NCI-H2196 treated with DMSO at 0.1 percent for 48 hours (cell line): ENCODE measurements around the gene HCN3.

Experiments
- DNase-seq: peaks from one replicate; lab custom pipeline; 2025; ENCODE audit not compliant: unreplicated experiment; lab: John Stamatoyannopoulos, UW

The HCN3 gene

DNA sequence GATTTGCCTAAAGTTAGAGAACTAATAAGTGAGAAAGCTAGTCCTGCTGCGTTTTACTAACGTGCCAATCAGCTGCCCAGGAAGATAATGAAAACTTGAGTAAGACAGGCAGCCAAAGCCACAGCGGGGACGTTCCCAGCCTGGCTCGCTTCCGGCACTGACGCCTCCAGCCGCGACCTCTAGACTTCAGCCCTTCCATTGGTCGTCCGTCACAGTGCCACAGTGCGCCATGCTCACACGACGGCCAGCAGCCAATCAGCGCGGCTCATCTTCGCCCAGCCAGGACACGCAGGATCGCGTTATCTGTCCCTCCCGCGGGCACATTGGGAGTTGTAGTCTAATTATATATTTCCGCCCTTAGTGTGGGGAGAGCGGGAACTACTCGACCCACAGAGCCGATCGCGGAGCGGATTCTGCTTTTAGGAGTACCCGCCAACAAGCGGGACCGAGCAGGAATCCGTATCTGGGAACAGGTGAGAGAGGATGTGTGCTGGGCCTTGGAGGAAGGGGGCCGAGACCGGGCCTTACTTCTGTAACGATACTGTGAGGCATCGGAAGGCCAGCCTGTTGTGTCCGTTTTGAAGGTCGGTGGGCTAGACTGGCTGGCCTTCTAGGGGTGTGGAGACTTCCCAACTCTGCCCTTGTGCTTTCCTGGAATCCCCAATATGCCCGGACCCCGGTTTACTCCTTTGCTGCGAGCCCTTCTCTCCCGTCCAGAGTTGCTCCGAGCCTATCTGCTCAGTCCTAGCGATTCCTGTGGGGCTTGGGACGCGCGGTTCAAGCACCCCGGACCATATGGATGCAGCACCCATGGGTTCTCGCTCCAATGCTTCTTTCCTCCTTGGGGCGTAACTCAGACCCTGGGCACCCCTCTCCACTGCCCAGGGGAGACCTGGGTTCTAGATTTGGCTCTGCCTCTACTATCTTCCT lies 31.5 kb downstream of the HCN3 start, which contains the start of gene FDPS:
Gene FDPS (plus strand): TSS at position 374 of the 930 bp plus-strand sequence. CDS start 924 bp downstream, outside the sequence.
- peak; percentile 98 for DNase-seq

DNA sequence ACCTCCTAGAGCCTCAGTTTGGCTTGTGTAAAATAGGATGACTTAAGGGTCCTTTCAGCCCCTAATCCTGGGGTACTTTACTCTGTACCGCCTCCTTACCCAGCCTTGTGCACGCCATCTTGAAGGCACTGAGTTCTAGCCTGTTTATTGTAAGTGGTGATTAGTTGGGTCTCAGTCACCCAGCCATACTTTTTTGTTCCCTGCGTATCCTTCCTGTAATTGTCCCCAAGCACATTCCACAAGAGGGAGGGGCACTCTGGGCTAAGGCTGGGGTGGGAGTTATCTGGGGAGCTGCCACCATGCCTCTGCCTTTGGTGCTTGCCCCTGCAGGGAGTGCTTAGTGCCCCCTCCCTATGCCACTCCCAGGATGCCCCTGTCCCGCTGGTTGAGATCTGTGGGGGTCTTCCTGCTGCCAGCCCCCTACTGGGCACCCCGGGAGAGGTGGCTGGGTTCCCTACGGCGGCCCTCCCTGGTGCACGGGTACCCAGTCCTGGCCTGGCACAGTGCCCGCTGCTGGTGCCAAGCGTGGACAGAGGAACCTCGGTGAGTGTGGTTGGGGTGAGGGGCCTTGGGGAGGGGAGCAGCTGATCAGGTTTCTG lies 32.3 kb downstream of the HCN3 start:
- no peak for DNase-seq

DNA sequence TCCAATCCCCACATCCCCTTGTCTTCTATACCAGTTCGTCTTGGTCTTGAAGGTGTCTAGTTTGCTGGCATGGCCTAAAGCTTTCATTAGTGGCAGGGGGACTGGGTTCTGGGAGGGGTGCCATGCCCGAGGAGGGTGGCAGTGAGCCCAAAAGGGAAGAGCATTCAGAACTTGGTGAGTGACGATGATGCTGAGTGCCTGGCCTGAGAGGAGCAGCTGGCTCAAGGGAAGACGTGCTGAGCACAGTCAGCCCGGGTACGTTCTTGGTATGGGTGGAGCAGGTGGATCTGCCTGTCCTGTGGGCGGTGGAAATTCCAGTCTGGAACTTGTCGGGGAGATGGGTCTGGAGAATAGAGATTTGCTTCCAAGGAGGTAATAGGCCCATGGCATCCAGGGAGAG lies 36.0 kb downstream of the HCN3 start:
- no peak for DNase-seq

DNA sequence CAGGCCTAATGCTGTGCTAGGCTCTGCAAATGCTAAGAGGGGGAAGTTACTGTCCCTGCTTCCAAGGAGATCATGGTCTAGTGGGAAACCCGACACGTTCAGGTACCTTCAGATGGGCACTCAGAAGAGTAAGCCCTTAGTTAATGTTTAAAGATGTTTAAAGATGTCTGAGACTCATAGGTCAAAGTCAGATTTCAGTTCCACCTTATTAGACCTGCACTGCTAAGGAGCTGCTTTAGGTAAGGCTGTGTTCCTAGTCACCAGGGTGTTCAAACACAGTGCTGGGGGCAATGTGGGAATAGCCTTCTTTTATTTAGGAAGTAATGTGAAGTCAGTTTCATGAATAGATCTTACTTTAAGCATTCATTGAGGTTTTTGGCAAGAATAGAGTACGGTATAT lies 39.7 kb downstream of the HCN3 start:
- no peak for DNase-seq

DNA sequence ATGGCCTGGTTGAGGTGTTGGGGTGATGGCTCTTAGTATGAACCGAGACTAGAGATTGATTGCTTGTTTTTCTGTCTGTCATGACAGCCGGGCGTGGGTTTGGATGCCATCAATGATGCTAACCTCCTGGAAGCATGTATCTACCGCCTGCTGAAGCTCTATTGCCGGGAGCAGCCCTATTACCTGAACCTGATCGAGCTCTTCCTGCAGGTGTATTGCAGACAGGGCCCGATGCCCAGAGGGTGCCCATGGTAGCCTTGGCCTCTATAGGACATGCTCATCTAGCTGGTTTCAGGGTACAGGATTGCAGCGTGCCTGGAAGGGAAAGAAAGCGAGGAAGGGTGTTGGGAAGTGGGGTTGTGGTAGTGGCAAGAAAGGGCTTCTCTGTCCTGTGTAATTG lies 40.8 kb downstream of the HCN3 start:
- no peak for DNase-seq

DNA sequence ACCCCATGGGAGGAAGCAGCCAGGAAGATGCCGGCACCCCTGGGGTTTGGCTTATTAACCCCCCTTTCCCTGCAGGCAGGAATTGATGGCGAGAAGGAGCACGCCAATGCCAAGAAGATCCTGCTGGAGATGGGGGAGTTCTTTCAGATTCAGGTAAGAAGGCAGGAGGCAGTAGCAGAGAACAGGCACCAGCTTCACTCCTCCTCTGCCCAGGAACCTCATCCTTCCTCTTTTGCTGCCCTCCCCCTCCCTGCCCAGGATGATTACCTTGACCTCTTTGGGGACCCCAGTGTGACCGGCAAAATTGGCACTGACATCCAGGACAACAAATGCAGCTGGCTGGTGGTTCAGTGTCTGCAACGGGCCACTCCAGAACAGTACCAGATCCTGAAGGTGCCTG lies 42.3 kb downstream of the HCN3 start:
- no peak for DNase-seq

DNA sequence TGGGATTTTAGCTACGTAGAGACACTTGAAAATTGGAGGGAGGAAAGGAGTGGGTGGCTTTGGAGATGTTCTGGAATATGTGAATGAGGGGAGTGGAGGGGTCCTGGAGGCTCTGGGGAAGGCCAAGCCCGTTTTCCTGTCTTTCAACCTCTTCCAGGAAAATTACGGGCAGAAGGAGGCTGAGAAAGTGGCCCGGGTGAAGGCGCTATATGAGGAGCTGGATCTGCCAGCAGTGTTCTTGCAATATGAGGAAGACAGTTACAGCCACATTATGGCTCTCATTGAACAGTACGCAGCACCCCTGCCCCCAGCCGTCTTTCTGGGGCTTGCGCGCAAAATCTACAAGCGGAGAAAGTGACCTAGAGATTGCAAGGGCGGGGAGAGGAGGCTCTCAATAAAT lies 43.0 kb downstream of the HCN3 start:
- DNase-seq, result no peak

DNA sequence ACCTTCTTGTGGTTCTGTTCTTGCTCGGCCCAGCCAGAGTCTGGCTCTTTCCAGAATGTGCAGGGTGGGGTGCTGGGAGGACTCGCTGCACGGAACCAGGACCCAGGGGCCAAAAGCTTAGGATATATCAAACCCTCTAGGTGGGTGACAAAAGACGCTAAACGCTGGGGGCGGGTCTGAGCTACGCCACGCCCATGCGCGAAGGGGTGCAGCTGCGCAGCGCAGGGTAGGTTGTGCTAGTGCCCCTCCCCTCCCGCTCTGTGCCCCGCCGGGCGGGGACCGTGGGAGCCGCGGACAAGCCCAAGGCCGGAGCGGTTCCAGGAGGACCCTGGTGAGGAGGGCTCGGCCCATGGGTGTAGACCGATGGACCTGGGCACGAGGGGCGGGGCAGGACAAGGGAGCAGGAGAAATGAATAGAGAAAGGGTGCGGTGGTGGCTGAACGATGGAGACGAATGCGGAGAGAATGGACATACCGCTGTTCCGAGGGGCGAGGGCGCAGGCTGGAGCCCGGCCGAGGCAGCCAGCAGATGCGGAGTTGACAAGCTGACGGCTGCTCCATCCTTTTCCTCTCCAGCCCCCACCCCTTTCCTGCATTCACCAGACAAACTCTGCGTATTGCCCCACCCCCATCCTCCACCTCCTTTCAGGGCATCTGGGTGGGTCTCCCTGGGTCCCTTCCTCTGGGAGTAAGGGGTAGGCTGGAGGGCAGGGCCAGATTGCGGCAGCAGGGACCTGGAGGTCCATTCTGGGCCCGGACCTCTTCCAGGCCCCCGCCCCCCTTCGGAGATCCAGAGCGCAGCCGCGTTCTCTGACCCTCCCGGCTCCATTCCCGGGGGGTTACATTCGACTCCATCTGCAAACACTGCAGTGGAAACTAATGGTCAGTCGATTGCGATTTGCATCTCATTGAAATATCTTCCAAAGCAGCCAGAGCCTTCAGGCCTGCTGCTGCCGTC lies 43.7 kb downstream of the HCN3 start, which contains the start of gene RUSC1:
Gene RUSC1 (plus strand): TSS at position 234 of the 957 bp plus-strand sequence. CDS start 880 bp downstream, outside the sequence.
- DNase-seq, result peak; percentile 66

DNA sequence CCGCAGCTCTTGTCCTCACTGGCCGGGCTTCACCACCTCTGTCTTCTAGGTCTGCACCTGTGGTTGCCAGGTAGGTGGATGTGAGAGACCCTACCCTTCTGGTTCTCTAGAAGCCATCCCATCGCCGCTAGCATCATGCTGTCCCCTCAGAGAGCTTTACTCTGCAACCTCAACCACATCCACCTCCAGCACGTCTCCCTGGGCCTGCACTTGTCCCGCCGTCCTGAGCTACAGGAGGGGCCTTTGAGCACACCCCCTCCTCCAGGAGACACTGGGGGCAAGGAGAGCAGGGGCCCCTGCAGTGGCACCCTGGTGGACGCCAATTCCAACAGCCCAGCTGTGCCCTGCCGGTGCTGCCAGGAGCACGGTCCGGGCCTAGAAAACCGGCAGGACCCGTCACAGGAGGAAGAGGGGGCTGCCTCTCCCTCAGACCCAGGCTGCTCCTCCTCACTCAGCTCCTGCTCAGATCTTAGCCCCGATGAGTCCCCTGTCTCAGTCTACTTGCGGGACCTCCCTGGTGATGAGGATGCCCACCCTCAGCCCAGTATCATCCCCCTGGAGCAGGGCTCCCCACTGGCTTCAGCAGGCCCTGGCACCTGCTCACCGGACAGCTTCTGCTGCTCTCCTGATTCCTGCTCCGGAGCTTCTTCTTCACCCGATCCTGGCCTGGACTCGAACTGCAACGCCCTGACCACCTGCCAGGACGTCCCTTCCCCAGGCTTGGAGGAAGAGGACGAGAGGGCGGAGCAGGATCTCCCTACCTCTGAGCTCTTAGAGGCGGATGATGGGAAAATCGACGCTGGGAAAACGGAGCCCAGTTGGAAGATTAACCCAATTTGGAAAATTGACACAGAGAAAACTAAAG lies 44.6 kb downstream of the HCN3 start:
- no peak for DNase-seq

DNA sequence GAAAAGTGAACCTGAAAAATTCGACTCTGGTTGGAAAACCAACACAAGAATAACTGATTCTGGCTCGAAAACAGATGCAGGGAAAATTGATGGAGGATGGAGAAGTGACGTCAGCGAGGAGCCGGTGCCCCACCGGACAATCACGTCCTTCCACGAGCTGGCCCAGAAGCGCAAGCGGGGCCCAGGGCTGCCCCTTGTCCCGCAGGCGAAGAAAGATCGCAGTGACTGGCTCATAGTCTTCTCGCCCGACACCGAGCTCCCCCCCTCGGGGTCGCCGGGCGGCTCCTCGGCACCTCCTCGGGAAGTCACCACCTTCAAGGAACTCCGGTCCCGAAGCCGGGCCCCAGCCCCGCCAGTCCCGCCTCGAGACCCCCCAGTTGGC lies 45.3 kb downstream of the HCN3 start:
- DNase-seq, result no peak

DNA sequence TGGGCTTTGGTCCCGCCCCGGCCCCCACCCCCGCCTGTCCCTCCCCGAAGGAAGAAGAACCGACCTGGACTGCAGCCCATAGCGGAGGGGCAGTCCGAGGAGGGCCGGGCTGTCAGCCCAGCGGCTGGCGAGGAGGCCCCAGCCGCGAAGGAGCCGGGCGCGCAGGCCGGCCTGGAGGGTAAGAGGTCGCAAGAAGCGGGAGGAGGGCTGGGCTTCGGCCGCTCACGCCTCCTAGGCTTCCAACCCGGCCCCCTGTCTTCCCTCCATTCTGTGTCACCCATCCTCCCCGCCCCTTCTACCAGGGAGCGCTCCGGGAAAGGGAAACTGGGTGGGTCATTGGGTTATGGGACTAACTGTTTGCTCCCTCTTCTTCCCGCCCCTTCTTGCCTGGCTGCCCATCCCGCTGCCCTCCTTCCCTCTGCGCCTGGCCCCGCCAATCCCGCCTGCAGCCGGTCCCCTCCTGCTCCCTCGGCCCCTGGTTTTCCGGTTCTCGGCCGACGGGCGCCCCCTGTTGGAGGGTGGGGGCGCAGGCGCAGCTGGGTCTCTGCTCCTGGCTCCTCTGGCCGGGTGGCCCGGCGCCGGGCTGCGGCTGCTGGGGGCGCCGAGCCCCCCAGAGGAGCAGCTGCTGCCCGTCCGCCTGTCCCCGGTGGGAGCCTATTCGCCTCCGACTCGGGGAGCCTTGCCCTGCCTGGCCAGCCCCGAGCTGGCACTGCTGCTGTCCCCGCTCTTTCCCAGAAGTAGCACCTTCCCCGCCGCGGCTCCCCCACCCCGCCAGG lies 45.9 kb downstream of the HCN3 start:
- DNase-seq, result peak; percentile 93

DNA sequence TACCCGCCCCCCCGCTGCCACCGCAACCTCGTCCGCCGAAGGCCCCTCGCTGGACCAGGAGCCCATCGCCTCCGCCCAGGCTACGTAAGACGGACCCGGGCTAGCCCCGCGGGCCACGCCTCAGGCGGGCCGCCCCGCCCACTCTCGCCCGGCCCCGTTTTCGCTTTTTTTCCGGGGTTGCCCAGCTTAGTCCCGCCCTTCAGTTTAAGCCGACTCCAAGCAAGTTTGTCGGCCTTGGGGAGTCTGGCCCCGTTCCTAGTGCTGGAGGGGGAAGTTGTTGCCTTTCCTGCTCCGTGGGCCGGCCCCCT lies 46.4 kb downstream of the HCN3 start:
- DNase-seq, result peak; percentile 73

DNA sequence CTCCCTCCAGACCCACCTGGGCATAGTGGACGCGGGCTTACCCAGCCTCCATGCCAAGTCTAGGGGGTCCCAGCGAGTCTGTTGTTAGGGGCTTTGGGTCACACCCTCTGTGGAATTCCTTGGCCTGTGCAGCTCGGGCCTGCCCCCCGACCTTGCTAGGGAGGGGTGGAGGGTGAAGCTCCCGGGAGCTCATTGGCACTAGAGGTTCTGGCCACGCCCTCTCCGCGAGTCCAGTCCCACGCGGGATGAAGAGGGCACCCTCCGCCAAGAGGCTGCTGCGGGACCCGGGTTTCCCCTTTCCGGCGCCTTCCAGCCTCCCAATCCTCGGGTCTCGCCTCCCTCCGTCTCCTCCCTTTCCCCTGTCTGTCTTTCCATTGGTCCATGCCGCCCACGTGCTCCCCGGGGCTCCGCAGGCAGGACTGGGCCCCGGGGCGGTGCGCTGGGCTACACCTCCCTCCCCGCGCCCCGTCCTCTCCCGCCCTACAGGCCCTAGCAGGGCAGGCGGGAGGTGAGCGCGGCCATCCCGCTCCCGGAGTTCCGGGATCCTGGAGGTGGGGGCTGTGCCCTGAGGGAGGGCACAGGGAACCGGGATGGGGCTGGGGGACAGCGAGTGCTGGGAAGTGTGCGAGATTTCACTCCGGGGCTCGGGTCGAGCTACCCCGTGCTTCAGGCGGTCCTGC lies 46.9 kb downstream of the HCN3 start:
- DNase-seq, result peak; percentile 92

DNA sequence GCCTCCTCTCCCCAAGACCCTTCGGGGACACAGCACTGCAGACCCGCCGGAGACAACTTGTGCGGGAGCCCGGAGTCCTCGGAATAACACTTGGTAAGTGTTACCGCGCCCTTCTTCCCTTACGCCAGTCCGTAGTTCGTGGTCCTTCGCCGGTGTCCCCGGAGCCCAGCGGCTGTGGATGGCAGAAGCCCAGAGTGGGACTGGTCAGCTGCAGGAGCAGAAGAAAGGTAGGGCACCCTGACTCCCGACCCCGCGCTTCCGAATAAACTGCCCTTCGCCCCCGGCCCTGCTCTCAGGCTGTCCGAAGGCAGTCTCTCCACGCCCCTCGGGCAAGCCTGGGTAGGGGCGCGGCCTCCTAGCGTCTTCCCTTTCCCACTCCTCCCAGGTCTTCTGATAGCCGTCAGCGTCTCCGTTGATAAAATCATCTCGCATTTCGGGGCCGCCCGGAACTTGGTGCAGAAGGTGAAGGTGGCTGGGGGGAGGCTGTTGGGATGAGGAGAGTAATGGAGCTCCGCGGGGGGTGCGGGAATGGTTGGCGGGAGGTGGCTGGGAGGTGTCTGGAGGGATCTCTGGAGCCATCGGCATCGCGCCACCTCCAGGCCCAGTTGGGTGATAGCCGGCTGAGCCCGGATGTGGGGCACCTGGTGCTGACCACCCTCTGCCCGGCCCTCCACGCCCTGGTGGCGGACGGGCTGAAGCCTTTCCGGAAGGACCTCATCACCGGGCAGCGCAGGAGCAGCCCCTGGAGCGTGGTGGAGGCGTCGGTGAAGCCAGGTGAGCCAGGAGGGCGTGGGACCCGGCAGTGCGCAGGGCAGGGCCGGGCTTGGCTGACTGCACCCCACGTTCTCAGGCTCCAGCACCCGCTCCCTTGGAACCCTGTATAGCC lies 47.7 kb downstream of the HCN3 start:
- DNase-seq, result peak; percentile 50

DNA sequence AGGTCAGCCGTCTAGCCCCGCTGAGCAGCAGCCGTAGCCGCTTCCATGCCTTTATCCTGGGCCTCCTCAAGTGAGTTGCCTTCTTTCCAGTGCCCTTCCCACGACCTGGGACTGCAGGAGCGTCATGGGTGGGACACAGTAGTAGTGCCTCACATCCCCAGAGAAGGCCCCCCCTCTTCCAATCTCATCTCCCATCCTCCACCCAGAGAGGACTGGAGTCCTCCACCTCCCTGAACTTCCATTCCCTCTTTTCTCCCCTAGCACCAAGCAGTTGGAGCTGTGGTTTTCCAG lies 48.3 kb downstream of the HCN3 start:
- DNase-seq, result no peak

DNA sequence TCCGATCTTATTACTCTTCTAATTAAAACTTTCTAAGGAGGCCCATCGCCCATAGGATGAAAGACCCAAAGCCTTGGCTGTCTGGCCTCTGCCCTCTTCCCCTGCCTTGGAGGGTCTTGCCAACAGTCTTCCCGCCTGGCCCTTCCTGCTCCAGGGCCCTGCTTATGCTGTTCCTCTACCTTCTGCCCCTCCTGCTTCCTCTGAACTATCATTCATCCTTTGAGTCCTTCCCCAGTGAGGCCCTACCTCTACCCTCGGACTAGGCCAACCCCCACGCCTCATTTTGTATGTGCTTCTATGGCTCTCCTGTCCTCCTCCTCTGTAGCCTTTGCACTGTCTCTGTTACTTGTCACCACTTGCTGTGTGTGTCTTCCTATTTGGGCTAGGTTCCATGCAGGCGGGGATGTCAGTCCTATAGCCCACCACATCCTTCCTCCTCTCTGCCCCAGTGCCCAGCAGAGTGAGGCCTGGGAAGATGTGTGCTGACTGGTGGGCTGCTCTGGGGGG lies 48.8 kb downstream of the HCN3 start:
- DNase-seq, result no peak

DNA sequence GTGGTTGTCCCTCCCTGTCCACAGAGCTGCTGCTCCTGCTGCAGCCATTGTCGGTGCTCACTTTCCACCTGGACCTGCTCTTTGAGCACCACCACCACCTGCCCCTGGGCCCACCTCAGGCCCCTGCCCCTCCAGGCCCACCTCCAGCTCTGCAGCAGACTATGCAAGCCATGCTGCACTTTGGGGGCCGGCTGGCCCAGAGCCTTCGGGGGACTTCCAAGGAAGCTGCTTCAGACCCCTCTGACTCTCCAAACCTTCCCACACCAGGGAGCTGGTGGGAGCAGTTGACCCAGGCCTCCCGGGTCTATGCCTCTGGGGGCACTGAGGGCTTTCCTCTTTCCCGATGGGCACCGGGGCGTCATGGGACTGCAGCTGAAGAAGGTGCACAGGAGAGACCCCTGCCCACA lies 49.4 kb downstream of the HCN3 start:
- DNase-seq, result no peak

DNA sequence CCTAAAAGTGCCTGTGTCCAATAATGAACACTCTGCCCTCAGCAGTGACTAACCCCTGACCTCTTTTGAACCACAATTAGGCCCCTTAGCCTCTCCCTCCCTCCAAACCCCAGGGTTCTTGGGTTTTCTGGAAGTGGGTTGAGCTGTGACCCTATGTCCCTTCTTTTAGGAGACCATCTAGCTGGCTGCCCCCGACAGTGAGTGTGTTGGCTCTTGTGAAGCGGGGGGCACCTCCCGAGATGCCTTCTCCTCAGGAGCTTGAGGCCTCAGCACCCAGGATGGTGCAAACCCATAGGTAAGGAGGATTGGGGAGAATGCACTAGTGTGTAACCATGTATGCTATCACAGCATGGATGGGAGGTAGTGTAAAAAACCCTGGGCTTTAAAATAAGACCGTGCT lies 50.7 kb downstream of the HCN3 start:
- DNase-seq, result no peak
